DMS53 treated with DMSO at 0.1 percent for 48 hours (cell line): Measurements from ENCODE around the gene CACNA2D4.

Source experiments
- DNase-seq: peaks from one replicate; lab custom pipeline; 2025; ENCODE audit not compliant: unreplicated experiment; lab: John Stamatoyannopoulos, UW

CACNA2D4 gene

GRCh38 chr12:1806301-1807086, 112.0 kb downstream of the CACNA2D4 start:
- no peak for DNase-seq

GRCh38 chr12:1805441-1806081, 112.9 kb downstream of the CACNA2D4 start:
- DNase-seq: no peak

GRCh38 chr12:1804545-1805332, 113.7 kb downstream of the CACNA2D4 start:
- DNase-seq: peak; percentile 96

GRCh38 chr12:1803736-1804135, 114.7 kb downstream of the CACNA2D4 start:
- DNase-seq: no peak

DNA sequence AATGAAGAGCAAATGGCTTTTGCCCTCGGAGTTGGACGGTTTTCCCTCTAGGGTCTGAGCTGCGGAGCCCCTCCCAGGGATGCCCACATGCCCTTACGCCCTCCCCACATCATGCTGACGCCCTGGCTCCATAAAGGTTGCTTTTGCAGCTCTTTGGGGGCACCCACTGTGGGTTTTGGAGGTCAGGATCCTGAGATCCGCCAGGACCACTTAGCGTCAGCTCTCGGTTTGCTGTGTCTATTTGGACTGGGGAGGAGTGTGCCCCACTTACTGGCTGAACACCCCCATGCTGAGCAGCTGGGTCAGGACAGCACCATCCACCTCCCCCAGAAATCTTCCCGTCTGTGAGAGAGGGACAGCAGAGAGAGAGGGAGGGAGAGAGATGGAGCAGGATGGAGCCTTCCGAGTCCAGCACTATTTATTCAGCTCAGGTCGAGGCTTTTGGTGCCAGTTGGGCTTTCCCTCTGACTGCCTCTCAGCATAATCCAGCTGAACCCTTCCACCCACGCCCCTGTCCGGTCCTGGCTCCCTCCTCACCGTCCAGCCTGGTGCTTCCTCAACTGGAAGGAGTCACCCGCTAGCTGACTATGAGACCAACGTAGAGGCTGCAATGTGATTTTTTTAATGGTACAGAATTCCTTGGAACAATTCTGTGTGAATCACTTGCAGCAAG, 117.0 kb downstream of the CACNA2D4 start:
- no peak for DNase-seq

GRCh38 chr12:1800401-1801302, 117.8 kb downstream of the CACNA2D4 start:
- DNase-seq: no peak

DNA sequence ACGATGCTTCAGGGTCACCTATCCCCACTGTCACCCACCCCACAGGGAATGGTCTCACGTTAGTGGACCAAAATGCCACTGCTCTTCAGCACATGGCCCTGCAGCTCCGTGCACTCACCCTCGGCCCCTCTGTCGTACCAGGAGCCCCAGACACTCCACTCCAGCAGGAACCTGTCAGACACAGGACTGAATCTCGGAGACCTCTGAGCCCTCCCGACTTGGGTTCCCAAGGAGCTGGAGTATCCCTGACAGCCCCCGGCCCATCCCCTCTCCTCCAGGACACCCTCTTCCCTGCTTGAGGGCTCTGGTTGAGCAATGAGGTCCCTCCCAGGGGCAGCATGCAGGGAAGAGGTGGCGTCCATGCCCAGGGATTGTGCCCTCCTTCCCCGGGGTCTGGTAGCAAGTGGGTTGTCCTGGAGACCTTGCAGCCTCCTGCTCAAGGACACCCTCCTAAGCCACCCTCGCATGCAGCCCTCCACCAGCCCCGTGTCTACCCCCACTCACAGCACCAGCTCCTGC, 118.5 kb downstream of the CACNA2D4 start:
- DNase-seq: no peak

- DNase-seq: no peak
Measured at GRCh38 chr12:1799051-1799881, 119.2 kb downstream of the CACNA2D4 start.

DNA sequence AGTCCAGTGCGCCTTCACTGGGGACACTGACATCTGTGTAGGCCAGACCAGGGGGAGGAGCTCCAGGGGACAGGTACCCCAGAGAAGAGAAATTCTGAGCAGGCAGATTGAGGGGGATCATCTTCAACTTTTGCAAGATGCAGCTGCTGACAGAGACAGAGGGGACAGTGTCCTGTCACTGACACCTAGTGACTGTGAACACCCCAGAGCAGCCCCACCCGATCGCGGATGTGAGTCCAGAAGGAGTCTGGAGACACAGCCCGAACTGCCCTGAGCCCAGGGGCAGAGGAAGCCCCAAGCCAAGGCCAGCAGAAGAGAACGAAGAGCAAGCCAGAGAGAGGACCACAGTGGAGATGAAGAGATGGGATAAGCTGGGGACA, 119.8 kb downstream of the CACNA2D4 start:
- no peak for DNase-seq

DNA sequence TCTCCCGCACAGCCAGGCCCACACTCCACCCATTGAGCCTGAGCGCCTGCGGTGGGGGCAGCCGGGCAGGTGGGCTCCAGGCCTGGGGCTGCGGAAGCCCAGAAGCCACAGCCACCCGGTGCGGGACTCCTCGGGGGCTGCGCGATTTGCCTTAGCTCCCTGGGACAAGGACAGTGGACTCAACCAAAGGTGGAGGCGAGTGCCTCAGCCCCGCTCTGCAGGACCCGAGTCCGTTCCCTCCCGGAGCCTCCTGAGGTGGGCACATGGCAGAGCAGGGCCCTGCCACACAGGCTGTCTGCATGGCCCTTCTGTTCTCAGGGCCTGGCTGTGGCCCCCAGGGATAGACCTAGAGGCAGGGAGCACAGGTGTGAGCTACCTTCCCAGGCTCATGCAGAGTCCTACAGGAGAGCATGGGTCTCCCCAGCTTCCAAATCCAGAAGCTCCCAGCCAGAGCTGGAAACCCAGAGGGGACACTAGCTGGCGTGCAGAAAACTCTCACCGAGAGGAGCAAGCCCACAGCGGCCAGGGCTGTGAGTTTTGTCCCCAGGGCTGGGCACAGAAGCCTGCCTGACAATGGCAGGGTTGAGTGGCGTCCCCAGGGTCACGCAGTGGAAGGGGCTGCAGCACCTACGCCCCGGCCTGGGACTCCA, 120.3 kb downstream of the CACNA2D4 start:
- no peak for DNase-seq

DNA sequence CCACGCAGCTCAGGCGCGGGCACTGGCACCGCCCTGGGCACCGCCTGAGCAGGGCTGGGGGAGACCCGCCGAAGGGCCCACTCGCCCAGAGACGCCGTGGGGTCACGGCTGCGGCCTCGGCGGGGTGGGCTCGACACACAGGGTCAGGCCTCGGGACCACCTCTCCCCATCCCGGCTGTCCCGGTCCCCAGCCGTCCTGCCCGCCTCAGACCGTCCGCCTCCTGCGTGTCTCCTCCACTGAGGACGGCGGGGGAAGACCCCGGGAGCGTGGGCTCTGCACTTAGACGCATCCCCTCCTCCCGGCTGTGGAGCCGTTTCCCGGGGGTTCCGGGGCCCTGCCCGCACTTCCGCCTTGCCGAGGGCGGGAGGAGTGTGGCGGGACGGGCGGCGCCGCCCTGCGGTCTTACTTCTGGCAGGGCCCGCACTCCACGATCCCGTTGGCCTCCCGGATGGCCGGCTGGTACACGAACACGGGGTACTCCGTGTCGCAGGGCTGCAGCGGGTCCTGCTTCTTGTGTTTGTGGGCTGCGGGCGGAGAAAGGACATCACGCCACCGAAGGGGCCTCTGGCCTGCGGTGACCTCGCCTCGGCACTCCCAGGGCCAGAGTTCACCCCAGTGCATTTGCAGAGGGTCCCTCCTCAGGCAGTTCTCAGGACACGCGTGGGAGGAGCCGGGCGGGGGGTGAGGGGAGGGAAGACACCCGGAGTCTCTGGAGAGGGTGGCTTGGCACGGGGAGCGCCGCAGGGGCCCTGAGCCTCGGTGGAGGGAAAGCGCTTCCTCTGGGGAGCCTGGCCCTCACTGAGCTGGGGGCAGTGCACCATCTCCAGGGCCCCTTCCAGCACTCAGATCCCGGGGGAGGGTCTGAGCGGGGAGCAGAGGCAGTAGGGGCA, 121.2 kb downstream of the CACNA2D4 start:
- peak; percentile 21 for DNase-seq

GRCh38 chr12:1796515-1797010, 121.9 kb downstream of the CACNA2D4 start:
- peak; percentile 40 for DNase-seq

DNA sequence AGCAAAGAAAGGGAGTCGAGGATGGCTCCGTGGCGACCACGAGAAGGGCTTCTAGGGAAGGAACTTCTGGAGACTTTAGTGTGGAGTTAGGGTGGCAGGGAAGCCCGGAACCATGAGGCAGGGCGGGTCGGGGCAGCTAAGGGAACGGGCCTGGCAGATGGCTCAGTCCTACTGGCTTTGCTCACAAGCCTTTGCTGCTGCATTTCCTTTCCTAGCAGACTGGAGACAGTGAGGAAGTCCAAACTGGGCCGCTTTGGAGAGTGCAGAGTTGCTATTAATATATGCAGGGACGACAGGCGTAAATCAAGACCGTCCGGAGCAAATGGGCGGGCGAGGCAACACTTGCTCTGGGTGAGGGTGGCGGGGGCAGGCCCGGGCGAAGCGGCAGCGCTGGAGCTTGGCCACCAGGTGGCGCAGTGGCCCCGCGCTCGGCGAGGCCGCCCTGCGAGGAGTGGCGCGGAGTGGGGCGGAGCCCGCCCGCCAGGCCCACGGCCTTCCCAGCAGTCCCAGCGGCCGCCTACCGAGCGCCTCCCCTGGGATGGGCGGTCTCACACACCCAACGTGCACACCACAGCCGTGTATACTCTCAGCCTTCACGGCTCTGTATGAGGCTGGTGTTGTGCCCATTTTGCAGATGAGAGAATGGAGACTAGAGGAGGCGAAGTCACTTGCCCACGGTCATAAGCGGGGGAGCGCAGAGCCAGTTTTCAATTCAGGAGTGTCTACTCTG, 122.5 kb downstream of the CACNA2D4 start:
- peak; percentile 97 for DNase-seq

DNA sequence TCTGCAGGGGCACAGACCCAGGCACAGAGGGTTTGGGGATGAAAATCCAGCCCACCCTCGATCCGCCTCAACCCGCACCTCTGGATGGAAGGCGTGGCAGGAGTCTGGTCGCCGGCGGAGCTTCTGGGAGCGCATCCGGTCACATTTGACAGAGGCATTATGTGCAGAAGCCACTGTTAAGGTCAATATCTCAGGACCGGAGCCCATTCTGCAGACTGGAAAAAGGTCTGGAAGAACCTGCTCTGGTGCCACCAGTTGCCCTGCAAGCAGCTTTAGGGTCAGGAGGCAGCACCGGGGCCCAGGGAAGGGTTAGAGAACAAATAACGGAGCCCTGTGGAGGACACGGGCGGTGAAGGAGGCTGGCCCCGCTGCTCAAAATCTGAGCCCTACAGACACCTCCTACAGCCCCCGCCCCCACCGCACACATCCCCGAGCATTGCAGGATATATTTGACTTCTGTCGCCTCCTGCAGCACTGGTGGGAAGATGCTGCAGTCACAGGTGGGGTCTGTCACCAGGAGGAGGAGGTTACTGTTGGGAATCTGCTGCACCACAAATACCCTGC, 123.1 kb downstream of the CACNA2D4 start:
- no peak for DNase-seq

- no peak for DNase-seq
Measured at GRCh38 chr12:1794440-1795090, 123.9 kb downstream of the CACNA2D4 start.
